ENCODE results near the gene DGKK.

The DGKK gene, protein sequence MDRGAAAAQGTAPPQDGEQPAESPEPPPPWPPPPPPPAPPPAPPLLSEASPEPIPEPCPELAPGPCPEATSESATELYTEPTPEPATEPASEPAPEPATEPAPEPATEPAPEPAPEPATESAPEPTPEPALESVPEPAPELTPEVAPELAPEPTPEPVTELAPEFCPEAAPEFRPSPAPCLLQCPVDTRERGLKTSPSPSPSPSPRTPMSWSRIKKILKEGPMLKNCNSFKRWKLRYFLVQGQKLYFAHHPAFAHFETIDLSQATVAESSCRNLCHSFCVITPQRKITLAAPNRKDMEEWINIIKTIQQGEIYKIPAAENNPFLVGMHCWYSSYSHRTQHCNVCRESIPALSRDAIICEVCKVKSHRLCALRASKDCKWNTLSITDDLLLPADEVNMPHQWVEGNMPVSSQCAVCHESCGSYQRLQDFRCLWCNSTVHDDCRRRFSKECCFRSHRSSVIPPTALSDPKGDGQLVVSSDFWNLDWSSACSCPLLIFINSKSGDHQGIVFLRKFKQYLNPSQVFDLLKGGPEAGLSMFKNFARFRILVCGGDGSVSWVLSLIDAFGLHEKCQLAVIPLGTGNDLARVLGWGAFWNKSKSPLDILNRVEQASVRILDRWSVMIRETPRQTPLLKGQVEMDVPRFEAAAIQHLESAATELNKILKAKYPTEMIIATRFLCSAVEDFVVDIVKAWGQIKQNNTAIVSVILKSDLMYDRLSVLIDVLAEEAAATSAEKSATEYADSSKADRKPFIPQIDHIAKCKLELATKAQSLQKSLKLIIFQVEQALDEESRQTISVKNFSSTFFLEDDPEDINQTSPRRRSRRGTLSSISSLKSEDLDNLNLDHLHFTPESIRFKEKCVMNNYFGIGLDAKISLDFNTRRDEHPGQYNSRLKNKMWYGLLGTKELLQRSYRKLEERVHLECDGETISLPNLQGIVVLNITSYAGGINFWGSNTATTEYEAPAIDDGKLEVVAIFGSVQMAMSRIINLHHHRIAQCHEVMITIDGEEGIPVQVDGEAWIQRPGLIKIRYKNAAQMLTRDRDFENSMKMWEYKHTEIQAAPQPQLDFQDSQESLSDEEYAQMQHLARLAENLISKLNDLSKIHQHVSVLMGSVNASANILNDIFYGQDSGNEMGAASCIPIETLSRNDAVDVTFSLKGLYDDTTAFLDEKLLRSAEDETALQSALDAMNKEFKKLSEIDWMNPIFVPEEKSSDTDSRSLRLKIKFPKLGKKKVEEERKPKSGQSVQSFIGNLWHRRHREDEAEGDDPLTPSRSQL

GRCh38 chrX:50470103-50471031 is at the start of gene DGKK:
Gene DGKK, minus strand, starts transcription at chrX:50470825. Its CDS starts 147 bp downstream, at chrX:50470678.
- DNase-seq = no peak

GRCh38 chrX:50514811-50515210 is 44.2 kb upstream of the DGKK start:
- DNase-seq = no peak

GRCh38 chrX:50497114-50497513 is 26.5 kb upstream of the DGKK start:
- DNase-seq = no peak

- DNase-seq = peak; percentile 0
Measured at GRCh38 chrX:50495616-50496015, 25.0 kb upstream of the DGKK start.

DNA sequence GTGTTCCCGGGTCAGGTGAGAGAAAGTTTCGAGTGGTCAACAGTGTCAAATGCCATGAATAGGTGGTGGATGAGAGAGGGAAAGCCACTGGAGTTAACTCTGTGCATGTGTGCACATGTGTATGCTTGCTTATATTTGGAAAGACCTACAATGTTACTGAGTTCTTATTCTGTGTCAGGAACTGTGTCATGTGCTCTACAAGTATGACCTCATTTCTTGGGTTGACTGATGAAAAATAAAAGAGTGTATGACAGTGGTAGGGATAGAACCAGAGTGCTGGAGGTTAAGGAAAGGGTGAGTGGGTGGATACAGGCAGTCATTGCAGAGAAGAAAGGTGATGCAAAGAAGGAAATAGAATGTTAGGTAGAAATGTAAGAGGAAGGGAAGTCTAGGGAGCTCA is 22.1 kb upstream of the DGKK start:
- no peak for DNase-seq

GRCh38 chrX:50484662-50485061 is 14.0 kb upstream of the DGKK start:
- no peak for DNase-seq

DNA sequence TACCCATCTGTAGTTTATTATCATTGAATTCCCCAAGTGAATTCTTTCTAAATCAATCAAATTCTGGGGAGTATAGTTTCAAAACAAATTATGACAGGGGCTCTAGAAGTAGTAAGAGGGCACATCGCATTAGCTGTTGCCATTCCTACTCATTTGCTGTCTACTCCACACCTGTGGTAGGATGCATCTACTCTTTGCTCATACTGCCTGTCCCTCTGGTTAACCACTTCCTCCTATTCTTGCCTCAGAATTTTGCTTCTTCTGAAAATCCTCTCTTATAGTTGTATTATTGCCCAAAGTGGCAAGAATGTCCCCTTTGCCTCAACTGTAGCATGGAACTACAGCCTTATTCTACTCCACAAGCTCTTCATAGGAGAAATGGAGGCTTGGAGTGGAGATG is 12.7 kb upstream of the DGKK start:
- DNase-seq = no peak

- DNase-seq = no peak
Measured at GRCh38 chrX:50475208-50475607, 4.6 kb upstream of the DGKK start.

- no peak for DNase-seq
Measured at GRCh38 chrX:50471390-50471789, 765 bp upstream of the DGKK start.

DNA sequence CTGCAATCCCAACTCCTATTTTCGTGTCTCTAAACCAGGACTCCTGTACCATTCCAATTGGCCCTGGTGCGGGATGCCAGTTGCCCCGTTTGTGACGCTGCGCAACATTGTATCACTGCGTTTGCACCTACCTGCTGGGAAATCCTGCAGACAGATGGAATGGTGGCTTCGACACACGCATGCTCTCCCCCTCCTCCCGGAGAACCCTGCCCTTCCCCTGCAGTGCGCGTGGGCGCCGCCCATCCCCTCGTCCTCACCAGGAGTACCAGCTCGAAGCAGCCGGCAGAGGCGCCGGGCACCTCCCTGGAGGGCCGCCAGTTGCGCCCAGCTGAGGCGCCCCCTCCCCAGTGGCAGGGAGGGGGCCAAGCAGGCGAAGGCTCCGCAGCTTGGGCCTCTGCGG is 1.4 kb downstream of the DGKK start:
- no peak for DNase-seq

GRCh38 chrX:50459615-50460014 is 11.0 kb downstream of the DGKK start:
- no peak for DNase-seq

GRCh38 chrX:50458483-50458882 is 12.1 kb downstream of the DGKK start:
- DNase-seq = no peak

DNA sequence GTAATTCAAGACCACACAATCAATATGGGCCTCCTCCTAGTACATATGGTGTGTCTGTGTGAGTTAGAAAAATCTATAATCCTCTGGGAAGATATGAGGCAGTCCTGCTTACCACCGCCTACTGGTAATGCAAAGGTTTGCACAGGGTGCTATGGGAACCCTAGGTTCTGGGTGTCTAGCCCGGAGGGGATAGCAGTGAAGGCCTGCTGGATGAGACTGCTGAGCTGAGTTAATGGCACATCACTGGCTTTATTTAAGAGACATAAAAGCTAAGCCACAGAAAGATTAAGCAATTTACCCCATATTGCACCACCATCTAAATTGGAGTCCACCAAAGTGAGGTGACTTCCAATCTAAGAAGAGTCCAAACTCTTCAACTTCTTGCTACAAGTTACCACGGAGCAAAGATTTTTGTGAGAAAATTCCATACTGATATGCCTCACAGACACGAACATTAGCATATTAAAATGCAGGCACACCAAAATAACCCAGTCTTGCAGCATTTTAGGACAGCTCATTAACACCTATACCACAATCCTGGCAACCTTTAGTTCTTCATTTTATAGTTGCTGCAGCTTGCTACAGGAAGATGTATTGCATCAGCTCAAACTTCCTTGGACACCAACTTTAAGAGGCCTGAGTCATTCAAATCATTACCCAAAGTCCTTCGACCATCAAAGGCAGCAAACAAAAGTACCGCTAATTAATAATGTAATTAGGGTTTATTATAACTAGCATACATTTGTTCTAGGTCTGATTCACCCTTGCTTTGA is 13.7 kb downstream of the DGKK start:
- no peak for DNase-seq

DNA sequence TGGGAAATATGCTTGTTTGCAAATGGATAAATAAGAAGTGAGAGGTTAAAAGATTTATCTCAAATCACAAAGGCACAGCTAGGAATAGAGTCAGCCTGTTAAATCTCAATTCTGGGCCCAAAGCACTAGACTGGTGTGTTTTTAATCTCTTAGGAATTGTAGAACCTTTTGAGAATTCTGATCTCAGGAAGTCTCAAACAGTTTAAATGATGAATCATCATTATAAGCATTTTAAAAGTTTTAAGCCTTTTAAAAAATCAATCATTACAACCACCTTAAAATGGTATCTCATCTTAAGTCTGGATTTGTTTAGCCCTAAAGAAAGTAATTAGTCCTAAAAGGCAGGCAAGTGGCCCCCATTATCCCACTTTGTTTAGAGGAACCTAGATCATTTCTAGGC is 17.8 kb downstream of the DGKK start:
- no peak for DNase-seq

- DNase-seq = no peak
Measured at GRCh38 chrX:50450324-50450723, 20.3 kb downstream of the DGKK start.

- DNase-seq = peak; percentile 8
Measured at GRCh38 chrX:50448565-50448964, 22.1 kb downstream of the DGKK start.

DNA sequence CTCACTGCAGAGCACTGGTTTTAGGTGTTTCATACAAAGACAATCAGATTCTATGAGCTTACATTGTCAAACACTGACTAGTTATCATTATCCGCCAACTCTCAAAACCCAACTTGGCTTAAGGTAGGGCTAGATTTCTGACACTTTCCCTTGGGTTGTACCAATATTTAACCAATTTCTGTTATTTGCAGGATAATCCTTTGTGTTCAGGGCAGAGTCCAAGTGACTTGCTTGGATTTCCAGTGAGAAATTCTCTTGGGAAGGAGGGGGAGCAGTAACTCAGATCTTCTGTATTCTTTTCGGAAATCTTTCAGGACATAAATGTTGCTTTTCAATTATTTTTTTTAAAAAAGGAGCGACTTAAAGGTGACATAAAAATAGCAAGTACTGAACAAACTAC is 23.1 kb downstream of the DGKK start:
- DNase-seq = no peak

GRCh38 chrX:50442426-50443116 is 28.1 kb downstream of the DGKK start:
- DNase-seq = no peak

- DNase-seq = no peak
Measured at GRCh38 chrX:50436797-50437196, 33.8 kb downstream of the DGKK start.

GRCh38 chrX:50432829-50433289 is 37.8 kb downstream of the DGKK start:
- DNase-seq = no peak

DNA sequence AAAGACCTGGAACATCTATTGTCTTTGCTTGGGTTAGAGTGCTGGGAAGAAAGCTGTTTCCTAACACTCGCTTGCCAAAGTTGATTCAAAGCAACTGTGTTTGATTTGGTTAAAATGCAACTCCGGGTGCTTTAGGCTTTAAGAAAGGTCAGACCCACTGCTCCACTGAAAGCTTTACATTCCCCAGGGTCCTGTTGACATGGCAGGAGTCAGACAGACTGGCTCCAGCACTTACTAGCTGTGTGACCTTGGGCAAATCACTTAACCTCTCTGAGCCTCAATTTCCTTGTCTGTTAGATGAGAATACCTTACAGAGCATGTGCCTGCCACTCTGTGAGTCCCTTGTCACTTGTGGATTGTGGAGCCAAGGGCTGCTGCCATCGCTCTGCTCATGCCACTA is 39.0 kb downstream of the DGKK start:
- no peak for DNase-seq
